Measurements from ENCODE around the gene SOCS3. TPM values are rescaled to one million over a fixed set of nuclear protein-coding genes. Genes with fewer than 3 reads are reported as not detected.
"Not testable (repeated sequence)": the region's sequence is repeated elsewhere in the genome, so short reads cannot be mapped to it uniquely, and the experiment has no call there.

The SOCS3 gene
- total and polyA plus RNA-seq, 2 experiments from 2014 or later: 13.2 to 32.9 TPM

GRCh38 chr17:78313735-78314648, 45.9 kb downstream of the SOCS3 start (continued):
- TF ChIP-seq ZNF462 (CRISPR knock-in tag; IDR thresholded peaks at IDR 0.05) (no peak), ETS1 (IDR thresholded peaks at IDR 0.05) (0 out of 2 replicates have a peak, but pooled peaks have one; percentile 15), JUNB (IDR thresholded peaks at IDR 0.05; ENCODE audit: unreplicated experiment) (no peak), EZH2 (IDR thresholded peaks at IDR 0.05; ENCODE audit: low read depth, unreplicated experiment) (no peak), STAT1 (IDR thresholded peaks at IDR 0.05; ENCODE audit: unreplicated experiment) (no peak), CREB1 (CRISPR knock-in tag; IDR thresholded peaks at IDR 0.05; ENCODE audit: low read depth) (0 out of 2 replicates have a peak, but pooled peaks have one; percentile 35), ZNF114 (CRISPR knock-in tag; IDR thresholded peaks at IDR 0.05) (no peak)

GRCh38 chr17:78309659-78310255, 50.1 kb downstream of the SOCS3 start:
- not testable (repeated sequence) for H3K4me2 ChIP-seq; H3K4me3 Mint-ChIP-seq; H3K27ac Mint-ChIP-seq; H3K27me3 ChIP-seq (ENCODE audit: insufficient read depth); ATAC-seq; DNase-seq (ENCODE audit: low spot score); H3K4me1 Mint-ChIP-seq; H4K20me1 ChIP-seq (replicated peaks; ENCODE audit: insufficient read depth); H3K4me3 ChIP-seq; H3K9me2 ChIP-seq (ENCODE audit: insufficient read depth); H3K36me3 Mint-ChIP-seq (ENCODE audit: low read depth); H3K79me2 ChIP-seq (replicated peaks; ENCODE audit: insufficient read depth); H3K36me3 ChIP-seq (ENCODE audit: insufficient read depth); H3K4me1 ChIP-seq (ENCODE audit: insufficient read depth); H3K27ac ChIP-seq (ENCODE audit: low read depth); H2AFZ ChIP-seq
- H3F3A ChIP-seq (replicated peaks; ENCODE audit: low read depth): peaks cover 20% of the 10 kb centered on the region; the same call in 1 of the 2 replicates
- Mint-ChIP-seq H3K9me3 (peaks cover 19% of the 10 kb centered on the region), H3K27me3 (ENCODE audit: insufficient read depth, low read depth, poor library complexity) (peaks cover 21% of the 10 kb centered on the region)
